ENCODE data around the gene FILIP1.

DNA sequence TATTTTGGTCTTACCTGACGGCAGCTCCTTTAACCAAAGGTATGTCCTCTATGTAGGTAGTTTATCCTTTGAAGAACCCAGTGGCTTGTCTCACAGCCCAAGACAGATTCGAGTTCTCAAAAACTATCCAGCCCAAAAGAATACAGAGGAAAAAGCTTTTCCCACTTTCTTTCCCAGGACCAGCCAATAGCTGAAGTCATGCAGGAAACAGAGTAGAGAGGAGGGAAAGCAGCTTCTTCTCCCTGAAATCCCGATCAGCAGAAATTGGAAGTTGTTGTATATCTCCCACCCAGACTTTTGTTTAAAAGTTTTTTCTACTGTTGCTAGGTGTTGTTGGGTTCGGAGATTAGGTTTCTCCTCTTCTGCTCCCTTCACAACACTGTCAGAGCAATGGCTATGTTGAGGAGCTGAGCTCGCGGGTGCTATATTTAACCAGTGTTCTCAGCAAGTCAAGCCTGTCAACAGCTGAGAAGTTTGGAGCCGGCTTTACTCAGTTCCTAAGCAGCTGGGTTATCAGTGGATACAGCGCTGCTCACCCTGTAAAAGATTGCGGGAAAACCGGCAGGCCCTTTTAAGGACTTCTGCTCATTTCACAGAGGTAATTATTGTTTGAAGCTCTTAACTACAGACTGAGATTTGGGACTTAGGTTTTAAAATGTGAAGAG lies at the start of gene FILIP1:
- no peak for TF ChIP-seq CTCF (conservative IDR thresholded peaks at IDR 0.05)
- no peak for TF ChIP-seq ZFX (IDR thresholded peaks at IDR 0.05)
